Measurements from ENCODE around the gene CDC26.

DNA sequence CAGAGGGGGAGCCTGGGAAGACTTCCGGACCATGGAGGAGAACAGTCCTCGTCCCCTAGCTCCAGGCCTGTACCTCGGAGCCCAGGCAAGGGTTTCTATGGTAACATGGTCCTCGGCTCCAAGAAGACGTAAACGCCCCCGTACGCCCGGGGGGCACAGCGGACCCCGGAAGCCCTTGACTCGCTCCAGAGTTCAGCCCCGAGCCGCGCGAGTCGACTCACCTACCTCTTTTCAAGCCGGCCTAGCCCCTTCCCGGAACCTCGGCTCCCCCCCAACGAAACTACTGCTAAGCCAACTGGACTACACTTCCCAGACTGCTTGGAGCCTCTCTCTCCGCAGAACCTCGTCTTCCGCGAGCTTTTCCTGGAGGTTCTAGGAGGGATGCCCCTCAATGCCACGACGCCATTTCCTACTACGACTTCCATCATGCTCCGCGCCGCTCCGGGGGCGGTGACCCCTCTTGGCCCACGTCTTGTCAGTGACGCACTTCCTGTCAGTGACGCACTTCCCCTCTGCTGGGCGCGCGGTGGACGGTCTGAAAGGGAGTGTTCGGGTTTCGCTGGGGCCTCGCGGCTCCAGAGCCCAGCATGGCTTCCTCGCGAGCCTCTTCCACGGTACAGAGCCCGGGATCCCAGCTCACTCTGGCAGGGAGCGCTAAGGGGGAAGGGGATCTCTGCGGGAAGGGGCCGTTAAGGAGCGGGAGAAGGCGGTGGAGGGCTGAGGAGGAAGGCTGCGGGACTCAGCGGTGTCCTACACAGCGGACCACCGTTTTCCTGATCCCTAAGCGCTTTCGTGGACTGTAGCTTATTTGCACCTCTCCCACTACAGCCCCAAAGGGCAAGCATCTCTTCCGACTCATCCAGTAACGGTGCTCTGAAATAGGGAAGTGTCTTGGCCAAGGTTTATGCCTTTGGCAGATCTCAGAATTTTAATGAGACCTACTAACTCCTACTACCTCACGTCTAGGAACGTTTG, at the start of gene CDC26, which contains the start of gene PRPF4:
- TF ChIP-seq ZBTB7A (IDR thresholded peaks at IDR 0.05; ENCODE audit: low read depth) (no peak), TCF12 (IDR thresholded peaks at IDR 0.05; ENCODE audit: low read depth) (peak; percentile 75), TAF1 (IDR thresholded peaks at IDR 0.05; ENCODE audit: low read depth) (peak; percentile 91), EP300 (IDR thresholded peaks at IDR 0.05; ENCODE audit: borderline replicate concordance) (no peak), FOXM1 (IDR thresholded peaks at IDR 0.05; ENCODE audit: borderline replicate concordance, low read depth) (no peak), YY1 (IDR thresholded peaks at IDR 0.05; ENCODE audit: low read depth) (peak; percentile 88), TEAD4 (IDR thresholded peaks at IDR 0.05) (no peak), EGR1 (IDR thresholded peaks at IDR 0.05) (peak; percentile 97), CEBPB (IDR thresholded peaks at IDR 0.05) (no peak), CREB1 (IDR thresholded peaks at IDR 0.05; ENCODE audit: low read depth) (peak; percentile 96), RAD21 (IDR thresholded peaks at IDR 0.05; ENCODE audit: low read depth) (no peak)
- TF ChIP-seq, protein P1, sequence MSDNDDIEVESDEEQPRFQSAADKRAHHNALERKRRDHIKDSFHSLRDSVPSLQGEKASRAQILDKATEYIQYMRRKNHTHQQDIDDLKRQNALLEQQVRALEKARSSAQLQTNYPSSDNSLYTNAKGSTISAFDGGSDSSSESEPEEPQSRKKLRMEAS (IDR thresholded peaks at IDR 0.05): peak; percentile 86
- TF ChIP-seq, protein P2, sequence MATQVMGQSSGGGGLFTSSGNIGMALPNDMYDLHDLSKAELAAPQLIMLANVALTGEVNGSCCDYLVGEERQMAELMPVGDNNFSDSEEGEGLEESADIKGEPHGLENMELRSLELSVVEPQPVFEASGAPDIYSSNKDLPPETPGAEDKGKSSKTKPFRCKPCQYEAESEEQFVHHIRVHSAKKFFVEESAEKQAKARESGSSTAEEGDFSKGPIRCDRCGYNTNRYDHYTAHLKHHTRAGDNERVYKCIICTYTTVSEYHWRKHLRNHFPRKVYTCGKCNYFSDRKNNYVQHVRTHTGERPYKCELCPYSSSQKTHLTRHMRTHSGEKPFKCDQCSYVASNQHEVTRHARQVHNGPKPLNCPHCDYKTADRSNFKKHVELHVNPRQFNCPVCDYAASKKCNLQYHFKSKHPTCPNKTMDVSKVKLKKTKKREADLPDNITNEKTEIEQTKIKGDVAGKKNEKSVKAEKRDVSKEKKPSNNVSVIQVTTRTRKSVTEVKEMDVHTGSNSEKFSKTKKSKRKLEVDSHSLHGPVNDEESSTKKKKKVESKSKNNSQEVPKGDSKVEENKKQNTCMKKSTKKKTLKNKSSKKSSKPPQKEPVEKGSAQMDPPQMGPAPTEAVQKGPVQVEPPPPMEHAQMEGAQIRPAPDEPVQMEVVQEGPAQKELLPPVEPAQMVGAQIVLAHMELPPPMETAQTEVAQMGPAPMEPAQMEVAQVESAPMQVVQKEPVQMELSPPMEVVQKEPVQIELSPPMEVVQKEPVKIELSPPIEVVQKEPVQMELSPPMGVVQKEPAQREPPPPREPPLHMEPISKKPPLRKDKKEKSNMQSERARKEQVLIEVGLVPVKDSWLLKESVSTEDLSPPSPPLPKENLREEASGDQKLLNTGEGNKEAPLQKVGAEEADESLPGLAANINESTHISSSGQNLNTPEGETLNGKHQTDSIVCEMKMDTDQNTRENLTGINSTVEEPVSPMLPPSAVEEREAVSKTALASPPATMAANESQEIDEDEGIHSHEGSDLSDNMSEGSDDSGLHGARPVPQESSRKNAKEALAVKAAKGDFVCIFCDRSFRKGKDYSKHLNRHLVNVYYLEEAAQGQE (IDR thresholded peaks at IDR 0.05; ENCODE audit: low read depth): no peak
- TF ChIP-seq, protein P3, sequence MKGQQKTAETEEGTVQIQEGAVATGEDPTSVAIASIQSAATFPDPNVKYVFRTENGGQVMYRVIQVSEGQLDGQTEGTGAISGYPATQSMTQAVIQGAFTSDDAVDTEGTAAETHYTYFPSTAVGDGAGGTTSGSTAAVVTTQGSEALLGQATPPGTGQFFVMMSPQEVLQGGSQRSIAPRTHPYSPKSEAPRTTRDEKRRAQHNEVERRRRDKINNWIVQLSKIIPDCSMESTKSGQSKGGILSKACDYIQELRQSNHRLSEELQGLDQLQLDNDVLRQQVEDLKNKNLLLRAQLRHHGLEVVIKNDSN (IDR thresholded peaks at IDR 0.05): no peak; the same call in 1 of the 2 replicates

Measured in Ishikawa (cell line).